ENCODE results near the gene PLCB4. TPM values are rescaled to one million over a fixed set of nuclear protein-coding genes. Genes with fewer than 3 reads are reported as not detected.
"Not testable (repeated sequence)": the region's sequence is repeated elsewhere in the genome, so short reads cannot be mapped to it uniquely, and the experiment has no call there.

The PLCB4 gene
- total RNA-seq, 1 donor from 2014 or later = 0.23 TPM

DNA sequence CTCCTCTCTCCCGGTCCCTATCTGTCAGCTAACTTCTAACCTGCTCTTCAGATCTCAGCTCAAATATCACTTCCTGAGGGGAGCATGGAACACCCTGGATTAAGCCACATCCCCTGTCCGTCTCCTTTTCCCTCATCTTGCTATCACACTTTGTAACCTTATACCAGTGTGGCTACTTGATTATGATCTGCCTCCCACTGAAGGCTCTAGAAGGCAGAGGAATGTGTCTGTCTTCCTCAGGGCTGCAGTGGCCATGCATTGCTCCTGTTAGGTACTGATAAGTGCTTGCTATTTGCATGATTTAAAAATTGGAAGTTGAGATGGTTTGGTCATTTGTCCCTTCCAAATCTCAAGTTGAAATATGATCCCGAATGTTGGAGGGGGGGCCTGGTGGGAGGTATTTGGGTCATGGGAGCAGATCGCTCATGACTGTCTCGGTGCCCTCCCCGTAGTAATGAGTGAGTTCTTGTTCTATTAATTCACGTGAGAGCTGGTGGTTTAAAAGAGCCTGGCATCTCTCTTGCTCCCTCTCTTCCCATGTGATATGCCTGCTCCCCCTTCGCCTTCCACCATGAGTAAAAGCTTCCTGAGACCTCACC, 71.4 kb downstream of the PLCB4 start:
- no peak for ATAC-seq
- no peak for DNase-seq (ENCODE audit: low spot score)

DNA sequence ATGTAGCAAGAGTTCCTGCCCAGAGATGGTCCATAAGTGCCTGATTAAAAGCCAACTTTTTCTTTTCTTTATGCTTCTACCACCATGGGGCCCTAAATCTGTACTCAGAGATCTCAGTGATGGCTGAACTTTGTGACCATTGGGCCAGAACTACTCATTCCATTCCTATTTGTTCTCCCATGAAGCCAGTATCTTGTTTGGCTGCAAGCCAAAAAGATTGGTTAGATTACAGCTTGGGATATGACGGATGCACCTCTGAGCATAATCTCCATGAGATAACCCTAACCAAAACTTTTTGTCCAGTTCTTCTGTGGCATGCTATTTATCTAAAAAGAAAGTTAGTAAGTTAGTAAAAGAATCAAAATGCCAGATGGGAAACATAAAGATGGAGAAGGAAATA, 72.2 kb downstream of the PLCB4 start:
- ATAC-seq = no peak
- no peak for DNase-seq (ENCODE audit: low spot score)

DNA sequence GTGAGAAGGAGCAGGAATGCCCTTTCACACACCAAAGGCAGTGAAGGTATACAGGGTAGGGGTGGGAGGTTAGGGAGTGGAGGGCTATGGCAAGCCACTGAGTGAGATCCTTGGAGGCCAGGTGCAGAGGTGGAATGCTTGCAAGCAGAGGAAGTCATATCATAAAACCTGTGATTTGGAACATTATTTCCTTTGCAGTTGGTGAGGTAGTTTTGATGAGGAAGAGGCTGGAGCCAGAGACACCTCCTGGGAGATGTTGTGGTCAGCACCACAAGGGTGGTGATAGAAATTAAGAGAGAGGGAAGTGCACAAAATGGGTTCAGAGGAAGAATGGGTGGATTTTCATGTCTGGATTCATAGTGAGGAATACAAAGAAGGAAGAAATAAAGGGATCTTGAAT, 73.0 kb downstream of the PLCB4 start:
- no peak for DNase-seq (ENCODE audit: low spot score)
- no peak for ATAC-seq

DNA sequence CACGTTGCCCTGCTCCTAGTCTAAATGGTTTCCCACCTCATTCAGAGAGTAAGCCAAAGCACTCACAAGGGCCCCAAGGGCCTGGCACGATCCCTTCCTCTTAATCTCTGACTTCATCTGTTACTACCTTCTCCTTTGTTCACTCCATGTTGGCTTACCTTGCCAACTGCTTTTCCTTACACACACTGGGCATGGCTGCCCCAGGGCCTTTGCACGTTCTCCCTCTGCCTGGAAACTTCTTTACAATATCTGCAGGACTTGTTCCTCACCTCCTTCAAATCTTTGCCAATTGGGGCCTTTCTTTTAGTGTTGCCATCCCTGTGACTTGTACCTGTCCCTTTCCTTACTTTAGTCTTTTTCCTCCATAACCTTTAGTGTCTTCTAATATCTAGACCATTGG, 73.9 kb downstream of the PLCB4 start:
- DNase-seq (ENCODE audit: low spot score) (no peak), ATAC-seq (no peak)

DNA sequence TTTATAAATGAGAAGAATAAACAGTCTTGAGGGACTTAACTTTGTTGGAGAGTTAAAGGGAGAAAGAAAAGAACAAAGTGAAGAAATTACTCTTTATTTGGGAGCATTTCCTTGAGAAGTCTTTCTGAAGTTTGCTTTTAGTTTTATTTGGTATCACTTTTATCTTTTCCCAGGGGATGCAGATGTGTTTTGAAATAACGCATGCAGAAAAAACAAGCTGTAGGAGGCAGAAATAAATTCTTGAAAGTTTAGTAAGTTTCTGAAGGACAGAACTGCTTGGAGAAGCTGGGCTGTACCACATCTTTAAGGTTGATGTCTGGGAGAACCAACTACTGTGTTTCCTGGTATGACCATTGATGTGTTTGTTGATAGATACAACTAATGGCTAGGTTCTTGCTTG, 75.0 kb downstream of the PLCB4 start:
- ATAC-seq = no peak
- DNase-seq (ENCODE audit: low spot score) = no peak

DNA sequence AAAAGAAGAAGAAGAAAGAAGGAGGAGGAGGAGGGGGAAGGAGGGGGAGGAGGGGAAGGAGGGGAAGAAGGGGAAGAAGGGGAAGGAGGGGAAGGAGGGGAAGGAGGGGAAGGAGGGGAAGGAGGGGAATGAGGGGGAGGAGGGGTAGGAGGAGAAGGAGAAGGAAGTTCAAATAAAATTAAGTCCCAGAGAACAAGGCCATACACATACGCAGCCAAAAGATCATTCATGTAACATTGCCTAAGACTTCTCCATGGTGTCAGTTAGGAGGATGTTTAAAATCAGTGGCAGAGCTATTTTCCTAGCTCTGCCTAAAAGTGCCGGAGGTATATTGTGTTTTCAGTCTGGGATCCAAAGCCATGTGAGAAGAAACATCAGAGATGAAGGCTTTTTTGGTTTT, 75.8 kb downstream of the PLCB4 start:
- DNase-seq (ENCODE audit: low spot score) = no peak
- ATAC-seq = no peak

DNA sequence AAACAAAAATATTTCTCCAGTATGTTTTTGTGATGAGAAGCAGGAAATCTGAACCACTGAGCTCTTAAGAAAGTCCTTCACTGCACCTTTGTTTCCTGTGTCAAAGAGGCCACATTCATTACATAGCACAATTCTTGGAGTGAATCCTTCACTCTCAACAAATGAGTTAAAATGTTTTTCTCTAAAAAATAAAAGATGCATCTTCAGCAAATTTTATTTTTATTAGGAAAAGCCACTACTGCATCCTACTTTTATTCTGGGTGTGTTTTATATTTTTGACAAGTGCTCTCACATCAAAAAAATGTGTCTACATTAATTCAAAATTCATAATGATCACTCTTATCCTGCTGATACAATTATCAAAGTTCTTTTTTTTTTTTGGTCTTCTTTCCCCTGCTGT, 76.3 kb downstream of the PLCB4 start:
- ATAC-seq (no peak), DNase-seq (ENCODE audit: low spot score) (no peak)

DNA sequence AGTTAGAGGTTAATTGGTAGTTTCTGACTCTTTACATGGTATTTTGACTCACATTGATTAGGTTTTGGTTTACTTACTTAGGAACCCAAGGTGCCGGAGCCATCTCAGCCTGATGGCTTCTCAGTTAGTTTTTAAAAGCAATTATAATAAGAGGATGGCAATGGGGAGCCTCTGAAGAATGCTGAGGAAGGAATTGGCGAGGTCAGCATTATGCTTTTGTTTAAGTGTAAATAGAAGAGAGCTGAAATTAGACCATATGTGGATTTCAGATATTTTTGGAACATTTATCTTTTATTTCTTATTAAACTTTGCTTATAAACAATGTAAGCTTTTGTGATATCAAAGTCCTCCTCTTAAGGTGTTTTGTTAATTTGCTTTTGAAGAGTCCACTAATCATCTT, 77.8 kb downstream of the PLCB4 start:
- DNase-seq (ENCODE audit: low spot score) = no peak
- no peak for ATAC-seq

DNA sequence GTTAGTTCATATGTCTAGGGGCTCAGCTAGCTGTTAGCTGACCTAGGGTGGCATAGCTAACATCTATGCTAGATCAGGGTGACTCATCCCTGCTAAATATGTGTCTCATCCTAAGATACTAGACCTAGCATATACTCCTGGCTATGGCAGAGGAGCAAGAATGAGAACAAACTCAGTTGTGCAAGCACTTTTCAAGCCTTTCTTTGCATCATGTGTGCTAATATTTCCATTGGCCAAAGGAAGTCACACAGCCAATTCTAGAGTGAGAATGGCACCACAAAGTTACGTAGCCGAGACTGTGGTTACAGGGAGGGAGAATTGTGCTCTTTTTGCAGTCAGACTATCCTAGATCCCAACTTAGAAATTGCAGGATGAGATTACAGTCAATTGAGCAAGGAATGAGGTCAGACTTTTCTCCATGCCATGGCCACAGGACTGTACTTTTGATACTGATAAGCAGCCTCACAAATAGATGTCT, 78.7 kb downstream of the PLCB4 start:
- ATAC-seq (no peak), DNase-seq (ENCODE audit: low spot score) (no peak)

DNA sequence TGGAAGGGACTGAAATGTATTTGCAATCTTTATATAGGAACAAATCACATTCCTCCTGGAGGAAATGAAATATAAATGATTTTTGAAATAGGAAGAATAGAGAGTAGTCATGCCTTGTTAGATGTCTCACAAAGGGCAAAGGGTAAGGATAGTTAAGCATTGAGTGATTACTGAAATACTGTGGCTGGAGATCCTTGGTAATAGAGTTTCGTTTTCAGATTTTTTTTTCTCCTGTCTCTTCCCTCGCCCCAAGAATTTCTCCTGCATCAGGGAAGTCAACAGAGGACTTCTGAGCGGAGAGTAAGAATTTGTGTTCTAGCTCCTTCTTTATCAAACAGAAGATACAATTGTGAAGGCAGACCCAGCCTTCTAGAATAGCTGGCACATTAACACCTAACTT, 79.4 kb downstream of the PLCB4 start:
- ATAC-seq (no peak), DNase-seq (ENCODE audit: low spot score) (no peak)

DNA sequence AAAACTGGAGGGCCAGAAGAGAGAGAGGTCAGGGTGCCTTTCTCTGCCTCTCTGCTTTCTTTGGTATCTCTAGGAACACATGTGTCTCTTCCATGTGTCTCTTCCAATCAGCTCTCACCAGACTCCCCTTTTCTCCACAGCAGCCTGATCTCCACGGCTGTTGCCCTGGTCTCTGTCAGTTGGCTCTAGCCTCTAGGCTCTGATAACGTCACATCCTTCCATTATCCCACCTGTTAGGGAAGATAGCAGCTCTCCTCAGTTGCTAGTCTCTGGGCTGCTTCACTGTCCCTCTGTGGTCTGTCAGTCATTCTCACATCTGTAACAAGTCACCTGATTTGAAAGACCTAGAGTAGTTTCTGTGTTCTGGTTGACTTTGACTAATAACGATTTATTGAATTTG, 80.2 kb downstream of the PLCB4 start:
- no peak for DNase-seq (ENCODE audit: low spot score)
- no peak for ATAC-seq

DNA sequence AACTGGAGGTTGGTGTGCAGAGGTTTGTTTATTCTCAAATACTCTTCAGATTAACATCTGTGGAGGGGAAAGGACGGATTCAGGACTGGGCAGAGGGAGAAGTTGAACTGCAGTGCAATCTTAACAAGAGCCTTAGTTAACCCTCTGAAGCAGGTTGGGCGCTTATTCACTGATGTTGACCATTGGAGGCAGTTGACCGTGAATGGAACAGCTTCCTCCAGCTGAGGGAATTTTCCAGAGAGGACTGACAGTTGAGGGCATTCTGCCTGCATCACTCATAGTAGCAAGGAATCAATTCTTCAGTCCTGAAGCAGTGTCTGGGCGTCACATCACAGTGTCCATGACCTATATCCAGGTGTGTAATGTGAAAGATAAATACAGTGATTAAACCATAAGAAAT, 80.9 kb downstream of the PLCB4 start:
- ATAC-seq = no peak

DNA sequence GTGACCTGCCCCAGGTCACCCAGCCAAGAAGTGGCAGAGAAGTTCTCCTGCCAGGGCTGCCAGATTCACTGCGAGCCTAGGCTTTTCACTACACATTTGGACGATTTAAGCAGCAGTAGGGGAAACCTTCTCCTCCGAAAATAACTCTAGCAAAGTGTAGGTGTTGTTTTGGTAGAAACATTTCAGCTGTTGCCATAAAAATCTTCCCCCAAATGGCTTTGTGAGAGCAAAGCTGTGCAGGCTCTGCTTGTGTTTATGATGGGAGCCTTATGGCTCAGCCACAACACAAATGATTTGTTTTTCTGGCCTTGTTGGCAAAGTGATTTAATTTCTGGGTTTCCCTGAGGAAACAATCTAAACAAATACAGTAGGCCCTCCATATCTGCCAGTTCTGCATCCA, 81.8 kb downstream of the PLCB4 start:
- DNase-seq (ENCODE audit: low spot score) = no peak
- ATAC-seq = no peak

More for the DNA sequence above, 80.9 kb downstream of the PLCB4 start:
- DNase-seq (ENCODE audit: low spot score) = no peak

DNA sequence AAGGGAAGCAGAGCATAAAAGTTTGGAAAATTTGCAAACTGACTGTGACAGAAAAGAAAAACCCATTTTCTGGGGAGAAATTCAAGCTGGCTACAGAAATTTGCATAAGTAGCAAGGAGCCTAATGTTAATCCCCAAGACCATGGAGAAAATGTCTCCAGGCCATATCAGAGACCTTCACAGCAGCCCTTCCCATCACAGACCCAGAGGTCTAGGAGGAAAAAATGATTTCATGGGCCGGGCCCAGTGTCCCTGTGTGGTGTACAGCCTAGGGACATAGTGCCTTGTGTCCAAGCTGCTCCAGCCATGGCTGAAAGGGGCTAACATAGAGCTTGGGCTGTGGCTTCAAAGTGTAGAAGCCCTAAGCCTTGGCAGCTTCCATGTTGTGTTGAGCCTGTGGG, 83.3 kb downstream of the PLCB4 start:
- ATAC-seq; DNase-seq (ENCODE audit: low spot score): not testable (repeated sequence)

DNA sequence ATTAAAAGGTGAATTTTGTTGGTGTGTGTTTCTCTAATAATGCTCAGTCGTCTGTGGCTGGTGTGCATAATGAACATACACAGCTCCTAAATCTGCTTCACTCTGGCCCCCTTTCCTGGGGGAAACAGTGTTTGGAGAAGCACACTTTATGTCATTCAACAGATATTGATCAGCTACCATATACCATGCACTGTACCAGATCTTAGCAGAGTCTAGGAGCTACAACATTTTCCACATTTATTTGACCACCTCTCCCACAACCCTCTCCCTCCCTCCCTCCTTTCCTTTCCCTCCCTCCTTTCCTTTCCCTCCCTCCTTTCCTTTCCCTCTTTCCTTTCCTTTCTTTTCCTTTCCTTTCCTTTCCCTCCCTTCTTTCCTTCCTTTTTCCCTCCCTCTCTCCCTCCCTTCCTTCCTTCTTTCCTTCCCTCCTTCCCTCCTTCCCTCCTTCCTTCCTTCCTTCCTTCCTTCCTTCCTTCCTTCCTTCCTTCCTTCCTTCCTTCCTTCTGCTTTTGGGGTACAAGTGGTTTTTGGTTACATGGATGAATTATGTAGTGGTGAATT, 85.7 kb downstream of the PLCB4 start:
- ATAC-seq (no peak), DNase-seq (ENCODE audit: low spot score) (no peak)

DNA sequence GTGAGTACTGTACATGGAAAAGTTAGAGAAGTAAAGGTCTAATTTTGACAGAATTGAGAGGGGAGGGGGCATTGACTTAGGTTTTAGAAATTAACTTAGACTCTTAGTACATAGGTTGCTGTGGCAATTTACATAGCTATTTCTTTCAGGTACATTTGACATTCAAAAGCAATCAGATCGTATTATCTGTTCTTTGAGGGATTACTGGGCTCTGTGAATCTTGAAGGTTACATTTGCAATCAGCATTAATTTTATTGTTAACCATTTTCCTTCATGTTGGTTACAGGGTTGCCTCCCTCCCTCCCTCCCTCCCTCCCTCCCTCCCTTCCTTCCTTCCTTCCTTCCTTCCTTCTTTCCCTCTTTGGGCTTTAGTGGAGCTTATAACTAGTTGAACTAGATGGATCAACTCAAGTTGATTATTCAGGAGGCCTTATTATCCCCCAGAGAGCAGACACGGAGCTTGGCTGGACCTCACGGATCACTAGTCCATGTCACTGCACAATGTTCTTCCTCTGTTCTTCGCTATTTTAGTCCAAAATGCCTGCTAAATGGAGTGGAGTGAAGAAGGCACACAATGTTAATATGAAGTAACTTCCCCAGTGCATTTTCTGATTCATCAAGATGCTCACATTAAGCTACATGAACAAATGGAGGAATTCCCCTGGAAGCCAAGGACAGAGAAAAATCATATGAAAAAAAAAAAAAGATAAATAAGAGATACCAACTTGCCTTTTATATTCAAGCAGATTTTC, 87.8 kb downstream of the PLCB4 start:
- DNase-seq (ENCODE audit: low spot score) (no peak), ATAC-seq (no peak)

DNA sequence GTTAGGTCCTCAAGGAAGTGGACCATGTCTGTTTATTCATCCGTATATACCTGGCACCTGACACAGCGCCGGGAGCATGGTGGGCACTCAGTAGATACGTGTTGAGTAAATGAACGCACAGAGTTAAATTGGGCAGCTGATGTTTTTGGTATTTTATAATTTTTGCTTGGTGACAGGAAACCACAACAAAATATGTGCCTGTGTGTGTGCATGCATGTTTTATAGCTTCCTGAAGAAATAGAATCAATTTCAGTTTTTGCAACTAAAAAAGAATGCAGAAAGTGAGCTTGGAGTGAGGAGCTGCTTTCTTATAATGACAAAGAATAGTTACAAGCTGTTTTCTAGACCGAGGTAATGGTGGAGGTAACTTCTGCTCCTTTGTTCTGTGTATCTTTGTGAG, 91.4 kb downstream of the PLCB4 start:
- ATAC-seq (no peak), DNase-seq (ENCODE audit: low spot score) (no peak)

DNA sequence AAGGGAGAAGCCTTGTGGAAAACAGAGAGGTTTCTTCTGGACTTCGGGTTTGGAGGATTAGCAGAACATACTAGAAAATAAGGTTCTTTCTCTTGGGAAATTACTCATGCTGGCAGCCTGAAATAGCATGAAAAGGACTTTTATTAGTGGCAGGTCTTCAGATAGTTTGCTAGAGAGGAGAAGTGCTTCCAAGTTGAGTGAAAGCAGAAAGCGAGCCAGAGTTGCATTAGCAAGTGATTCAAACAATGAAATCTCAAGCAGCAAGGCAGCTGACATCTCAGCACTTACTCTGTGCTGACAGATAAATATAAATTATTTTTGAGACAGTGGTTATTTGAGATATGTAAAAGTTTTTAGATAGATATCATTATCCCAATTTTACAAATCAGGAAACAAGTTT, 91.9 kb downstream of the PLCB4 start:
- ATAC-seq = no peak
- no peak for DNase-seq (ENCODE audit: low spot score)

DNA sequence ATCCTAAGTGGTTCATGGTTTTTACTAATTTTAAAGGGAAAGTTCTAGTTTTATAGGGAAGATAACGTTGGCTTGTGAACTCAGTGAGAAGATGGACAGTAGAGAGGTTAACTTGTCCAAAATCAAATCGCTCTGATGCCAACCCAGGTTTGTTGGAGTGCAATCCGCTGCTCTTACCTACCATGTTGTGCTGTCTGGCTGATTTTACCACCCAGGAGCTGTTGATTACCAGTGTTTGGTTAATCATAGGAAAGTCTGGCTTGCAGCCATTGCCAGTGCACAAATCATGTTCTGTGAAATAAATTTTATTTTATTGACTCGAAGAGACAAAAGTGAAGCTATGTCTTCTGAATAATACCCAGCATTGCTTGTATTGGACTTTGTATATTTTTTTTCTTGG, 92.4 kb downstream of the PLCB4 start:
- no peak for DNase-seq (ENCODE audit: low spot score)
- ATAC-seq = no peak

DNA sequence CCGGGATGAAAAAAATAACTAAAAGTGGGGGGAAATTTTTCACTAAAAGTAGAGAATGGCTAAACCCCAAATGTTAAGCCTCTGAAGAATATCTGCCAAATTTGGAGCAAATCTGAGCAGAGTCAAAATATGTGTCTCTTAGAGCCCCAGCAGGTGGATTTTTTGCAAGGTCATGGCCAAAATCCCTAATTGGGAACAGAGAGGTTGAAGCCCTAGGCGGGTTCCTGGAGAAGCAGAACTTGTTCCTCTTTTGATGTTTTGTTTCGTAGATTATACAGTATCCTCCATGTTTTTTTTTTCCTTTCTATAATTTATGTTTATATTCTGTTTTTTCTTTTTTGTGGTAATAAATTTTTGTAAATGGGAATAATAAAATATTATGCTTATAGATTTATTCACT, 94.4 kb downstream of the PLCB4 start:
- DNase-seq (ENCODE audit: low spot score) = no peak
- ATAC-seq = no peak

DNA sequence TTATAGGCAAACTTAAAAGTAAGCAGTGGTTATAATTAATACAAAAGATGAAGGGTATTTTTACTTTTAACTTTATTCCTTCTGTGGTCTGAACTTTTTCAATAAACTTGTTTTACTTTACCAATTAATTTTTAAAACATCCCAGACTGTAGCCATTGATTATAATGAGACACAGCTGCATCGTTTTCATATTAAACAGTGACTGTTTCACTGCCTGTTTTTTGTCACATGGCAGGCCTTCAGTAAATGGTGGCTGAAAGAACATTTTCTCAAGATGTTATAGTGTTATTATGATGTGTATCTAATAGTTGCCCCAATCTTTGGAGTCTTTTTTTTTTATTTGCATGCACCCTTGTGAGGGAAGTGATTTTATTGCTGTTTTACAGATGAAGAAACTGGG, 95.1 kb downstream of the PLCB4 start:
- ATAC-seq (no peak), DNase-seq (ENCODE audit: low spot score) (no peak)

DNA sequence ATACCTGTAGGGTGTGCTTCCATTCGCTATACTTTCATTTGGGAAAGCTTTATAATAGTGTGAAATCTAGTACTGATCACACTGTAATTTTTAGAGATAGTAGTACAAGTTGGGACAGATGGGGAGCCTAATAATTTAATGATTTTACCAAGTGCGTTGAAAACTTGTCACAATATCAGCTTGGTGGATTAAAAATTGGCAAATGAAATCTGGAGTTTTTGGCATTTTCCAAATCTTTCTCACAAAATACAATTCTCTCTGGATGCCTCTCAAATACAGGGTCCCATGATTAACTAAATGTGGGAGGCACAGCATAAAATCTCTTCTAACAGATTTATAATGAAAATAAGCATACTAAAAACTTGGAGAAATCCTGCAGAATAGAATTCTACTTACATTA, 96.4 kb downstream of the PLCB4 start:
- DNase-seq (ENCODE audit: low spot score) = no peak

More for the DNA sequence above, 96.4 kb downstream of the PLCB4 start:
- ATAC-seq = no peak
